A549 (cell line): Measurements from ENCODE around the gene CACNA1S. TPM values are rescaled to one million over a fixed set of nuclear protein-coding genes. Genes with fewer than 3 reads are reported as not detected.

ENCODE experiments used
- ATAC-seq, 2 experiments: fragments of 200-7000 bp in 1 of 2; fragments of >200 bp in 1 of 2; cut with Nextera tagmentation in 1 of 2; cut with Tn5 transposase in 1 of 2; 3 replicates each; pipeline versions ENCODE4 v1.8.0 to v1.9.1; 2018 to 2020; ENCODE audit warnings: mild to moderate bottlenecking in 1 of 2, moderate library complexity in 1 of 2
- CTCF ChIA-PET: fragments of 300-600 bp; sonication (Branson Sonifier 250); formaldehyde crosslinking; extraction: SDS; loops from one replicate; lab custom pipeline; 2021; ENCODE audit warnings: antibody characterized with exemption, inconsistent platforms; lab: Yijun Ruan, JAX
- POLR2A ChIA-PET: fragments of 350-600 bp; formaldehyde crosslinking; extraction: SDS; loops from one replicate; lab custom pipeline; 2021; ENCODE audit warnings: antibody characterized with exemption, inconsistent platforms; lab: Yijun Ruan, JAX
- DNase-seq, 2 experiments: peaks; one replicate each; pipeline versions ENCODE4 v3.0.0 to v3.0.0-alpha.2; 2011 to 2016; ENCODE audit warnings: low read depth in 1 of 2, low spot score in 1 of 2
- FAIRE-seq: peaks from 2 replicates; lab custom pipeline; 2011; peaks lifted over from hg19 to GRCh38; lab: Jason Lieb, UNC
- H3K27ac ChIP-seq, 2 experiments: fragments of >200 bp; sonication (Bioruptor Twin); formaldehyde crosslinking; 3 replicates each; pipeline ENCODE4 v1.5.1; 2016 to 2017
- H3K4me1 ChIP-seq: fragments of >200 bp; sonication (Bioruptor Twin); formaldehyde crosslinking; 3 replicates; pipeline ENCODE4 v1.6.1; 2016
- H3K4me2 ChIP-seq: fragments of >200 bp; sonication (Bioruptor Twin); formaldehyde crosslinking; 3 replicates; pipeline ENCODE4 v1.6.1; 2016
- H3K4me3 ChIP-seq: fragments of >200 bp; sonication (Bioruptor Twin); formaldehyde crosslinking; 3 replicates; pipeline ENCODE4 v1.5.1; 2016
- H3K9me3 ChIP-seq: fragments of >200 bp; sonication (Bioruptor Twin); formaldehyde crosslinking; 3 replicates; pipeline ENCODE4 v1.6.1; 2016
- BHLHE40 ChIP-seq: IDR thresholded peaks from 2 replicates; pipeline ENCODE4 v1.6.1; 2012; ENCODE audit warnings: low read depth, low read length, inconsistent platforms
- CTCF ChIP-seq: fragments of >200 bp; sonication (Bioruptor Twin); formaldehyde crosslinking; IDR thresholded peaks from 3 replicates; pipeline ENCODE4 v1.5.1; 2016
- EHF ChIP-seq: fragments of 250-450 bp; sonication (Bioruptor Pico); IDR thresholded peaks from 2 replicates; pipeline ENCODE4 v1.5.0; 2020; ENCODE audit warnings: mild to moderate bottlenecking
- ELK1 ChIP-seq: fragments of 150-350 bp; IDR thresholded peaks from 2 replicates; pipeline ENCODE4 v1.6.1; 2014; ENCODE audit warnings: low read depth, mild to moderate bottlenecking, low read length
- ESRRA ChIP-seq: fragments of 150-350 bp; IDR thresholded peaks from 2 replicates; pipeline ENCODE4 v1.6.1; 2014; ENCODE audit warnings: mild to moderate bottlenecking, low read length, borderline replicate concordance
- HDAC2 ChIP-seq: fragments of 200-600 bp; sonication (generic); IDR thresholded peaks from 2 replicates; pipeline ENCODE4 v1.6.1; 2016
- KDM1A ChIP-seq: fragments of 200-600 bp; sonication (generic); IDR thresholded peaks from 2 replicates; pipeline ENCODE4 v1.6.1; 2016; ENCODE audit warnings: low read depth, mild to moderate bottlenecking
- KDM5A ChIP-seq: fragments of 200-600 bp; sonication (generic); IDR thresholded peaks from 2 replicates; pipeline ENCODE4 v1.6.1; 2016; ENCODE audit warnings: antibody characterized with exemption, mild to moderate bottlenecking
- MAZ ChIP-seq: fragments of 150-350 bp; IDR thresholded peaks from 2 replicates; pipeline ENCODE4 v1.6.1; 2014; ENCODE audit warnings: antibody characterized with exemption, low read depth, low read length, borderline replicate concordance
- PBX3 ChIP-seq: IDR thresholded peaks from 2 replicates; pipeline ENCODE4 v1.6.1; 2012
- POLR2AphosphoS2 ChIP-seq: conservative IDR thresholded peaks from 2 replicates; pipeline ENCODE4 v1.6.1; 2012; ENCODE audit warnings: low read length, improper control_type of control experiment, inconsistent platforms
- RAD21 ChIP-seq, 2 experiments: fragments of >200 bp in 1 of 2; sonication (Bioruptor Twin) in 1 of 2; formaldehyde crosslinking in 1 of 2; IDR thresholded peaks in 1 of 2; conservative IDR thresholded peaks in 1 of 2; 2 replicates in 1 of 2; 3 replicates in 1 of 2; pipeline ENCODE4 v1.6.1; 2012 to 2018; ENCODE audit warnings: inconsistent platforms in 1 of 2
- RARB ChIP-seq: fragments of 250-450 bp; sonication (Bioruptor Pico); IDR thresholded peaks from 2 replicates; pipeline ENCODE4 v1.8.0; 2021; ENCODE audit warnings: mild to moderate bottlenecking, moderate library complexity
- RFX5 ChIP-seq: fragments of 450-650 bp; IDR thresholded peaks from 2 replicates; pipeline ENCODE4 v1.7.1; 2014; ENCODE audit warnings: antibody characterized with exemption, mild to moderate bottlenecking, moderate library complexity
- SMC3 ChIP-seq: fragments of >200 bp; sonication (Bioruptor Twin); formaldehyde crosslinking; IDR thresholded peaks from 3 replicates; pipeline ENCODE4 v1.6.1; 2018; ENCODE audit warnings: inconsistent platforms
- SREBF2 ChIP-seq: fragments of 450-650 bp; IDR thresholded peaks from 2 replicates; pipeline ENCODE4 v1.6.1; 2014; ENCODE audit warnings: mild to moderate bottlenecking, moderate library complexity
- TFCP2L1 ChIP-seq: fragments of 250-450 bp; sonication (Bioruptor Pico); IDR thresholded peaks from 2 replicates; pipeline ENCODE4 v1.5.0; 2021; ENCODE audit warnings: mild to moderate bottlenecking
- TP53 ChIP-seq: fragments of 250-450 bp; sonication (Bioruptor Pico); IDR thresholded peaks from 2 replicates; pipeline ENCODE4 v1.5.0; 2021; ENCODE audit warnings: mild to moderate bottlenecking, moderate library complexity
- USF2 ChIP-seq: fragments of 450-650 bp; IDR thresholded peaks from 2 replicates; pipeline ENCODE4 v1.6.1; 2014; ENCODE audit warnings: antibody characterized with exemption
- ZC3H11A ChIP-seq: fragments of 450-650 bp; IDR thresholded peaks from 2 replicates; pipeline ENCODE4 v1.6.1; 2014; ENCODE audit warnings: antibody characterized with exemption, mild to moderate bottlenecking
- ZFP36 ChIP-seq: fragments of 450-650 bp; IDR thresholded peaks from 2 replicates; pipeline ENCODE4 v1.6.1; 2014; ENCODE audit warnings: borderline replicate concordance; ENCODE audit not compliant: partially characterized antibody
- ZNF302 ChIP-seq: fragments of 250-450 bp; sonication (Bioruptor Pico); IDR thresholded peaks from 2 replicates; pipeline ENCODE4 v1.9.0; 2021; ENCODE audit warnings: inconsistent platforms, mild to moderate bottlenecking, moderate library complexity
- WGBS: methylation state at CpG from one replicate; pipeline ENCODE4 v1.1.6; 2017; ENCODE audit errors: missing lambda C conversion rate; 5-methylcytosine and 5-hydroxymethylcytosine counted together
- polyA plus RNA-seq, 4 experiments: library from polyadenylated mRNA; depleted of rRNA in 3 of 4; stranded (reverse); fragments of >200 nt; fragmentation: RNase III in 1 of 4; extraction: RNeasy Plus Mini Kit Qiagen cat#74134 plus additional on column Dnase treatment in 1 of 4; gene quantifications; 2 replicates in 3 of 4; 3 replicates in 1 of 4; pipeline ENCODE4 v1.2.3, GENCODE V29; 2011 to 2017
- TF ChIP-seq, protein P1 (sequence below): fragments of >200 bp; sonication (Bioruptor Twin); formaldehyde crosslinking; IDR thresholded peaks from 3 replicates; pipeline ENCODE4 v1.6.1; 2016
- TF ChIP-seq, protein P2 (sequence below): fragments of >200 bp; sonication (Bioruptor Twin); formaldehyde crosslinking; IDR thresholded peaks from 2 replicates; pipeline ENCODE4 v1.6.1; 2016
- TF ChIP-seq, protein P3 (sequence below): fragments of 250-450 bp; sonication (Bioruptor Pico); IDR thresholded peaks from 2 replicates; pipeline ENCODE4 v1.5.0; 2020; ENCODE audit warnings: low read depth, mild to moderate bottlenecking, moderate library complexity
- TF ChIP-seq, protein P4 (sequence below): IDR thresholded peaks from 2 replicates; pipeline ENCODE4 v1.6.1; 2012

The CACNA1S gene
- polyA plus RNA-seq, 2 of the 4 experiments (the other 2 are of a cell fraction) = 0.01 TPM; not detected in 1

DNA sequence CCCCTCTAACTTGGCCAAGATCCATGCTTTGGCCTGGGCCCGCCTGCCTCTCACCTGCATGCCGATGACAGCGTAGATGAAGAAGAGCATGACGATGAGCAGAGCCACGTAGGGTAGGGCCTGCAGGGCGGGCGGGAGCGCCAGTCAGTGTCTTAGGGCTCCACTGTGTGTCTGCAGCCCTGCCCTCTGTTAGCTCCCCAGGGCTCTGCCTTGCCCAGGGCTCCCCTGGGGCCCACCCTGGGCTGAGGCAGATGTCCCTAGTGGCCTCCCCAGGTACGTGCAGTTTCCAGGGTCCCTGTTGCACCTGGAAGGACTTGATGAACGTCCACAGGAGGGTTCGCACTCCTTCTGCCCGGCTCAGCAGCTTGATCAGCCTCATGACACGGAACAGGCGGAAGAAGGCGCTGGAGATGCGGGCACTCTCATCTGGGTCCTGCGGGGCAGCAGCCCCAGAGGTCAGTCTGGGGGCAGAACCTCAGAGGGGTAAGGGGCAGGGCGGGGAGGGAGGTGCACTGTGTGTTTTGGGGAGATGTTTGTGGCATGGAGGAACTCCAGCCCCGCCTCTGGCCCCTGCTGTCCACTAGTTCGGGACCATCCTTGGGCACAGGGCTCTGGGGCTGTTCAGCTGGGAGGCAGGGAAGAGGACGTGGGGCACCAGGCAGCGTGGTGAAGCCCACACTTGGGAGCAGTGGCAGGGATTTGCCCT is 58.9 kb downstream of the CACNA1S start:
- CTCF ChIA-PET = no interaction called here
- H3K4me3 ChIP-seq = no peak overlapping the region
- no peaks in the 10 kb centered on the region for H3K9me3 ChIP-seq
- DNase-seq = no peak
- H3K4me2 ChIP-seq = no peak overlapping the region
- H3K4me1 ChIP-seq = no peaks in the 10 kb centered on the region
- peak; percentile 58 to 75; a peak in 4 of 6 replicates for ATAC-seq
- H3K27ac ChIP-seq = no peak overlapping the region
- FAIRE-seq = no peak
- WGBS = 79% methylated on average over 19 of the region's 22 CpGs
- POLR2A ChIA-PET = no interaction called here
- TF ChIP-seq POLR2AphosphoS2 = no peak
- TF ChIP-seq, protein P1, sequence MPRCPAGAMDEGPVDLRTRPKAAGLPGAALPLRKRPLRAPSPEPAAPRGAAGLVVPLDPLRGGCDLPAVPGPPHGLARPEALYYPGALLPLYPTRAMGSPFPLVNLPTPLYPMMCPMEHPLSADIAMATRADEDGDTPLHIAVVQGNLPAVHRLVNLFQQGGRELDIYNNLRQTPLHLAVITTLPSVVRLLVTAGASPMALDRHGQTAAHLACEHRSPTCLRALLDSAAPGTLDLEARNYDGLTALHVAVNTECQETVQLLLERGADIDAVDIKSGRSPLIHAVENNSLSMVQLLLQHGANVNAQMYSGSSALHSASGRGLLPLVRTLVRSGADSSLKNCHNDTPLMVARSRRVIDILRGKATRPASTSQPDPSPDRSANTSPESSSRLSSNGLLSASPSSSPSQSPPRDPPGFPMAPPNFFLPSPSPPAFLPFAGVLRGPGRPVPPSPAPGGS = no peak
- TF ChIP-seq TFCP2L1 (CRISPR knock-in tag) = no peak
- no peak for TF ChIP-seq ZFP36
- TF ChIP-seq CTCF = no peak
- no peak for TF ChIP-seq ZNF302 (CRISPR knock-in tag)
- TF ChIP-seq ELK1 = no peak
- no peak for TF ChIP-seq SMC3
- no peak for TF ChIP-seq KDM1A
- no peak for TF ChIP-seq MAZ
- no peak for TF ChIP-seq RARB (CRISPR knock-in tag)

DNA sequence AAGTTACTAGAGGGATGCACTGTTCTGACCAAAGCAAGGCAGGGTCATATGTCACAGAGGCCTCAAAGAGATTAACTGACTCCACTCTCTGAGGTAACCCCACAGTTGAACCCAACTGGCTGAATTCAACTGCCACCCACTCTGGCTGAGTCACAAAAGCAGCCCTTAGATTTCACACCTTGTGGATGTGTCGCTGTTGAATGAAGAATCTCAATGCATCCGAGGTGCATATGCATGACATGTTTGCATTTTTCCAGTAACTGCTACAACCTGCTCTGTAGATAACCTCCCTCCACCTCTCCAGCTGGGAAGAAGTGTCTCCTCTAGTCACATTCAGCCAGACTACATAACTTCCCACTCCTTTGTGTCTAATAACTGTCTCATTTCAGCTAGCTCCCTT is 60.8 kb downstream of the CACNA1S start:
- CTCF ChIA-PET = interaction anchor here (0.9 to 1.6 kb wide), 3 partner anchors 10 to 80 kb away, joined by 3 to 6 read pairs (median 3); no protein-coding TSS in a partner anchor
- no peak for ATAC-seq
- Histone ChIP-seq H3K9me3 (no peaks in the 10 kb centered on the region), H3K4me3 (no peak overlapping the region), H3K27ac (no peak overlapping the region), H3K4me1 (no peaks in the 10 kb centered on the region), H3K4me2 (no peak overlapping the region)
- WGBS = 60% methylated on average over 2 of the region's 2 CpGs
- DNase-seq = no peak
- no peak for FAIRE-seq
- POLR2A ChIA-PET = no interaction called here
- no peak for TF ChIP-seq ZNF302 (CRISPR knock-in tag)
- TF ChIP-seq, protein P2, sequence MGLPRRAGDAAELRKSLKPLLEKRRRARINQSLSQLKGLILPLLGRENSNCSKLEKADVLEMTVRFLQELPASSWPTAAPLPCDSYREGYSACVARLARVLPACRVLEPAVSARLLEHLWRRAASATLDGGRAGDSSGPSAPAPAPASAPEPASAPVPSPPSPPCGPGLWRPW = no peak
- no peak for TF ChIP-seq POLR2AphosphoS2
- TF ChIP-seq ZC3H11A = no peak
- TF ChIP-seq, protein P3, sequence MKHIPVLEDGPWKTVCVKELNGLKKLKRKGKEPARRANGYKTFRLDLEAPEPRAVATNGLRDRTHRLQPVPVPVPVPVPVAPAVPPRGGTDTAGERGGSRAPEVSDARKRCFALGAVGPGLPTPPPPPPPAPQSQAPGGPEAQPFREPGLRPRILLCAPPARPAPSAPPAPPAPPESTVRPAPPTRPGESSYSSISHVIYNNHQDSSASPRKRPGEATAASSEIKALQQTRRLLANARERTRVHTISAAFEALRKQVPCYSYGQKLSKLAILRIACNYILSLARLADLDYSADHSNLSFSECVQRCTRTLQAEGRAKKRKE (CRISPR knock-in tag) = no peak
- TF ChIP-seq, protein P4, sequence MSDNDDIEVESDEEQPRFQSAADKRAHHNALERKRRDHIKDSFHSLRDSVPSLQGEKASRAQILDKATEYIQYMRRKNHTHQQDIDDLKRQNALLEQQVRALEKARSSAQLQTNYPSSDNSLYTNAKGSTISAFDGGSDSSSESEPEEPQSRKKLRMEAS = no peak
- no peak for TF ChIP-seq ESRRA
- TF ChIP-seq BHLHE40 = no peak
- TF ChIP-seq SREBF2 = no peak
- no peak for TF ChIP-seq HDAC2
- TF ChIP-seq, protein P1 = no peak
- no peak for TF ChIP-seq RFX5
- TF ChIP-seq KDM5A = no peak
- TF ChIP-seq USF2 = no peak
- no peak for TF ChIP-seq TP53 (CRISPR knock-in tag)
- TF ChIP-seq EHF = no peak
- no peak for TF ChIP-seq RAD21 (conservative IDR thresholded peaks at IDR 0.05 in 1 of 2, IDR thresholded peaks at IDR 0.05 in 1 of 2)
- TF ChIP-seq PBX3 = no peak
